HepG2 (cell line): ENCODE data around the gene HES6. TPM values are rescaled to one million over a fixed set of nuclear protein-coding genes. Genes with fewer than 3 reads are reported as not detected.

ENCODE experiments used
- ATF7-NPFF ChIP-seq: sonication (generic); formaldehyde crosslinking; IDR thresholded peaks from 2 replicates; pipeline ENCODE4 v1.8.1; 2023; ENCODE audit warnings: mild to moderate bottlenecking, low read depth, missing genetic modification reagents, moderate library complexity
- CBFB ChIP-seq: sonication (generic); formaldehyde crosslinking; IDR thresholded peaks from 2 replicates; pipeline ENCODE4 v1.4.0; 2020; ENCODE audit warnings: missing genetic modification reagents
- KMT2A ChIP-seq: sonication (generic); formaldehyde crosslinking; IDR thresholded peaks from 2 replicates; pipeline ENCODE4 v1.4.0; 2020; ENCODE audit warnings: missing genetic modification reagents
- MYC ChIP-seq: sonication (generic); formaldehyde crosslinking; IDR thresholded peaks from 2 replicates; pipeline ENCODE4 v1.9.0; 2021; ENCODE audit warnings: missing genetic modification reagents, borderline replicate concordance
- PATZ1 ChIP-seq: sonication (generic); formaldehyde crosslinking; IDR thresholded peaks from 2 replicates; pipeline ENCODE4 v1.4.0; 2020; ENCODE audit warnings: missing genetic modification reagents
- PHF20 ChIP-seq: sonication (generic); formaldehyde crosslinking; IDR thresholded peaks from 2 replicates; pipeline ENCODE4 v1.5.0; 2020; ENCODE audit warnings: mild to moderate bottlenecking, missing genetic modification reagents
- PRMT3 ChIP-seq: sonication (generic); formaldehyde crosslinking; IDR thresholded peaks from 2 replicates; pipeline ENCODE4 v1.8.1; 2022; ENCODE audit warnings: low read depth, mild to moderate bottlenecking, moderate library complexity, missing genetic modification reagents, borderline replicate concordance
- RBM22 ChIP-seq: fragments of 200-400 bp; formaldehyde crosslinking; optimal IDR thresholded peaks from 2 replicates; pipeline ENCODE3; 2017; ENCODE audit warnings: mild to moderate bottlenecking, low read length, moderate library complexity
- SMAD9 ChIP-seq: sonication (generic); formaldehyde crosslinking; IDR thresholded peaks from 2 replicates; pipeline ENCODE4 v1.5.1; 2020; ENCODE audit warnings: mild to moderate bottlenecking, missing genetic modification reagents
- TAF1 ChIP-seq: sonication (generic); formaldehyde crosslinking; IDR thresholded peaks from 2 replicates; pipeline ENCODE4 v1.4.0; 2020; ENCODE audit warnings: missing genetic modification reagents
- YEATS2 ChIP-seq: sonication (generic); formaldehyde crosslinking; IDR thresholded peaks from 2 replicates; pipeline ENCODE4 v1.4.0; 2020; ENCODE audit warnings: missing genetic modification reagents, borderline replicate concordance
- ZNF124 ChIP-seq: sonication (generic); formaldehyde crosslinking; IDR thresholded peaks from 2 replicates; pipeline ENCODE4 v1.4.0; 2020; ENCODE audit warnings: missing genetic modification reagents
- ZNF343 ChIP-seq: sonication (generic); formaldehyde crosslinking; IDR thresholded peaks from 2 replicates; pipeline ENCODE4 v1.4.0; 2020; ENCODE audit warnings: mild to moderate bottlenecking, missing genetic modification reagents
- ZNF772 ChIP-seq: sonication (generic); formaldehyde crosslinking; IDR thresholded peaks from 2 replicates; pipeline ENCODE4 v1.5.0; 2020; ENCODE audit warnings: mild to moderate bottlenecking, missing genetic modification reagents
- ZSCAN30 ChIP-seq: sonication (generic); formaldehyde crosslinking; IDR thresholded peaks from 2 replicates; pipeline ENCODE4 v1.5.0; 2020; ENCODE audit warnings: mild to moderate bottlenecking, missing genetic modification reagents
- polyA plus RNA-seq, 8 experiments: library from polyadenylated mRNA; depleted of rRNA in 3 of 8; stranded (reverse) in 7 of 8; unstranded in 1 of 8; fragments of >200 nt; fragmentation: Illumina TruSeq in 4 of 8; extraction: Trizol in 4 of 8; gene quantifications; 2 replicates each; pipeline versions ENCODE4 v1.2.1 to v1.2.3, GENCODE V29; 2011 to 2016; ENCODE audit warnings: low read depth in 4 of 8, missing spikeins in 1 of 8, mixed read lengths in 1 of 8; ENCODE audit not compliant: insufficient read depth in 1 of 8
- total RNA-seq, 5 experiments: library from RNA; depleted of rRNA; stranded (reverse); fragments of >200 nt; fragmentation: Illumina TruSeq; extraction: Trizol; gene quantifications; 2 replicates each; pipeline ENCODE4 v1.2.3, GENCODE V29; 2016; ENCODE audit warnings: low read depth in 1 of 5
- TF ChIP-seq, protein P1 (sequence below): sonication (generic); formaldehyde crosslinking; IDR thresholded peaks from 2 replicates; pipeline ENCODE4 v1.4.0; 2020; ENCODE audit warnings: missing genetic modification reagents
- TF ChIP-seq, protein P2 (sequence below): sonication (generic); formaldehyde crosslinking; IDR thresholded peaks from 2 replicates; pipeline ENCODE4 v1.4.0; 2020; ENCODE audit warnings: missing genetic modification reagents, borderline replicate concordance

The HES6 gene
- total and polyA plus RNA-seq, 2 of the 13 experiments (the other 11 are each of a cell fraction or from before 2014, with no cell fraction given), result 19.5 to 82.8 TPM

DNA sequence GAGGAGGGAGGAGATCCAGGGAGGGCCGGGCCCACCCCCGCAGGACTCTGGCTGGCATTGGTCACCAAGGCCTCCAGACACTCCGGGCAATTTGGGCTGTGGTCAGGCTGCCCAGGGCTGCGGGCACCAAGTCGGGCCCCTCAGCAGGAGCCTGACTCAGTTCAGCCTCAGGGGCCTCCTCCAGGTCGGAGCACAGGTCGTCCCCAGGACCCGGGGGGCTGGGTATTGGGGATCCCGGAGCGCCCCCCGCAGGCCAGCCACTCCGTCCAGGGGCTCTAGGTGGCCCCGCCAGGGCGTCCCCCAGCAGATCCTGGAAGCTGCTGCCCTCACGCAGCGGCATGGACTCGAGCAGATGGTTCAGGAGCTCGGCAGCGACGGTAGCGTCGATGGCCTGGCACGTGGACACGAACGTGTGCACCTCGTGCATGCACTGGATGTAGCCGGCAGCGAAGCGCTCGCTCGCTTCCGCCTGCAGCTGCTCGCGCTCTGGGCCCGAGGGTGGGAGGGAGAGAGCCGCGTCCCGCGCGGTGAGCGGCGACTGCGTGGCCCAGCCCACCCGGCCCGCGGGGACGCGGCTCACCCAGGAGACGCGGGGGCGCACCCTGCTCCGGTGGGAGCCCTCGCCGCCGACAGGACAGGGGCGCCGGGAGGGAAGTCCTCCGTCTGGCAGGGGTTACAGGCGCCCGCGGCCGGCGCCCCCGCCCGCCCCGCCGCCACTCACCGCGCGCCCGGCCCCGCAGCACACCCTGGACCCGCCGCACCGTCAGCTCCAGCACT is 884 bp downstream of the HES6 start (continued):
- TF ChIP-seq, protein P1, sequence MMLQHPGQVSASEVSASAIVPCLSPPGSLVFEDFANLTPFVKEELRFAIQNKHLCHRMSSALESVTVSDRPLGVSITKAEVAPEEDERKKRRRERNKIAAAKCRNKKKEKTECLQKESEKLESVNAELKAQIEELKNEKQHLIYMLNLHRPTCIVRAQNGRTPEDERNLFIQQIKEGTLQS (CRISPR knock-in tag), result peak; percentile 81; the same call in 1 of the 2 replicates
- TF ChIP-seq PATZ1 (CRISPR knock-in tag) (peak; percentile 47; the same call in 1 of the 2 replicates), MYC (CRISPR knock-in tag) (peak; percentile 97), ZNF343 (CRISPR knock-in tag) (peak; percentile 81; the same call in 1 of the 2 replicates), YEATS2 (CRISPR knock-in tag) (peak; percentile 82), KMT2A (no peak; the same call in 1 of the 2 replicates), PHF20 (peak; percentile 68), CBFB (CRISPR knock-in tag) (peak; percentile 62), TAF1 (no peak; the same call in 1 of the 2 replicates), SMAD9 (CRISPR knock-in tag) (peak; percentile 99), RBM22 (no peak), ZNF124 (CRISPR knock-in tag) (peak; percentile 82; the same call in 1 of the 2 replicates), ZNF772 (peak; percentile 97; the same call in 1 of the 2 replicates), ZSCAN30 (CRISPR knock-in tag) (no peak), ATF7-NPFF (CRISPR knock-in tag) (peak; percentile 97), PRMT3 (CRISPR knock-in tag) (peak; percentile 95)
- TF ChIP-seq, protein P2, sequence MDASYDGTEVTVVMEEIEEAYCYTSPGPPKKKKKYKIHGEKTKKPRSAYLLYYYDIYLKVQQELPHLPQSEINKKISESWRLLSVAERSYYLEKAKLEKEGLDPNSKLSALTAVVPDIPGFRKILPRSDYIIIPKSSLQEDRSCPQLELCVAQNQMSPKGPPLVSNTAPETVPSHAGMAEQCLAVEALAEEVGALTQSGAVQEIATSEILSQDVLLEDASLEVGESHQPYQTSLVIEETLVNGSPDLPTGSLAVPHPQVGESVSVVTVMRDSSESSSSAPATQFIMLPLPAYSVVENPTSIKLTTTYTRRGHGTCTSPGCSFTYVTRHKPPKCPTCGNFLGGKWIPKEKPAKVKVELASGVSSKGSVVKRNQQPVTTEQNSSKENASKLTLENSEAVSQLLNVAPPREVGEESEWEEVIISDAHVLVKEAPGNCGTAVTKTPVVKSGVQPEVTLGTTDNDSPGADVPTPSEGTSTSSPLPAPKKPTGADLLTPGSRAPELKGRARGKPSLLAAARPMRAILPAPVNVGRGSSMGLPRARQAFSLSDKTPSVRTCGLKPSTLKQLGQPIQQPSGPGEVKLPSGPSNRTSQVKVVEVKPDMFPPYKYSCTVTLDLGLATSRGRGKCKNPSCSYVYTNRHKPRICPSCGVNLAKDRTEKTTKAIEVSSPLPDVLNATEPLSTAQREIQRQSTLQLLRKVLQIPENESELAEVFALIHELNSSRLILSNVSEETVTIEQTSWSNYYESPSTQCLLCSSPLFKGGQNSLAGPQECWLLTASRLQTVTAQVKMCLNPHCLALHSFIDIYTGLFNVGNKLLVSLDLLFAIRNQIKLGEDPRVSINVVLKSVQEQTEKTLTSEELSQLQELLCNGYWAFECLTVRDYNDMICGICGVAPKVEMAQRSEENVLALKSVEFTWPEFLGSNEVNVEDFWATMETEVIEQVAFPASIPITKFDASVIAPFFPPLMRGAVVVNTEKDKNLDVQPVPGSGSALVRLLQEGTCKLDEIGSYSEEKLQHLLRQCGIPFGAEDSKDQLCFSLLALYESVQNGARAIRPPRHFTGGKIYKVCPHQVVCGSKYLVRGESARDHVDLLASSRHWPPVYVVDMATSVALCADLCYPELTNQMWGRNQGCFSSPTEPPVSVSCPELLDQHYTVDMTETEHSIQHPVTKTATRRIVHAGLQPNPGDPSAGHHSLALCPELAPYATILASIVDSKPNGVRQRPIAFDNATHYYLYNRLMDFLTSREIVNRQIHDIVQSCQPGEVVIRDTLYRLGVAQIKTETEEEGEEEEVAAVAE (CRISPR knock-in tag), result peak; percentile 78
